CD14-positive monocyte (primary cell): ENCODE data around the gene DLL4. TPM values are rescaled to one million over a fixed set of nuclear protein-coding genes. Genes with fewer than 3 reads are reported as not detected.
A peak's percentile ranks its signal among the peaks of the same experiment; 100 is the strongest.

Experiments
- DNase-seq, 3 donors: peaks; one replicate each; pipeline ENCODE4 v3.0.0-alpha.2; 2011 to 2022
- H2AFZ ChIP-seq: 2 replicates; pipeline ENCODE4 v1.6.0; 2012; ENCODE audit warnings: mild to moderate bottlenecking, low read depth, low read length, inconsistent platforms; ENCODE audit not compliant: insufficient read depth, poor library complexity, severe bottlenecking
- H3K27ac ChIP-seq, 2 donors: 1 replicate in 1 of 2; 2 replicates in 1 of 2; pipeline ENCODE4 v1.5.1; 2012 to 2013; ENCODE audit warnings: low read length in 2 of 2, control low read depth in 1 of 2, inconsistent platforms in 1 of 2, low read depth in 1 of 2, mild to moderate bottlenecking in 1 of 2
- H3K27me3 ChIP-seq, 2 donors: one replicate each; pipeline versions ENCODE4 v1.6.0 to v1.6.1; 2011 to 2013; ENCODE audit warnings: low read length in 2 of 2; ENCODE audit not compliant: control insufficient read depth in 2 of 2, insufficient read depth in 2 of 2
- H3K36me3 ChIP-seq, 2 donors: replicated peaks in 1 of 2; 1 replicate in 1 of 2; 2 replicates in 1 of 2; pipeline versions ENCODE4 v1.5.1 to v1.6.1; 2012 to 2013; ENCODE audit warnings: low read length in 2 of 2, control low read depth in 1 of 2, inconsistent platforms in 1 of 2, mild to moderate bottlenecking in 1 of 2; ENCODE audit not compliant: insufficient read depth in 2 of 2, control insufficient read depth in 1 of 2
- H3K4me1 ChIP-seq, 2 donors: 1 replicate in 1 of 2; 2 replicates in 1 of 2; pipeline versions ENCODE4 v1.5.1 to v1.6.1; 2012 to 2013; ENCODE audit warnings: low read length in 2 of 2, control low read depth in 1 of 2, inconsistent platforms in 1 of 2, mild to moderate bottlenecking in 1 of 2, moderate library complexity in 1 of 2; ENCODE audit not compliant: insufficient read depth in 2 of 2, control insufficient read depth in 1 of 2
- H3K4me2 ChIP-seq: replicated peaks from 2 replicates; pipeline ENCODE3; 2012; ENCODE audit warnings: low read length, moderate library complexity, mild to moderate bottlenecking; ENCODE audit not compliant: poor library complexity, severe bottlenecking; ENCODE audit errors: extremely low read depth
- H3K4me3 ChIP-seq, 3 experiments: fragments of 200-600 bp in 1 of 3; sonication (generic) in 1 of 3; replicated peaks in 1 of 3; 1 replicate in 2 of 3; 2 replicates in 1 of 3; pipeline ENCODE4 v1.5.1; 2011 to 2013; ENCODE audit warnings: low read length in 3 of 3, mild to moderate bottlenecking in 3 of 3, control low read depth in 2 of 3, low read depth in 2 of 3, inconsistent platforms in 1 of 3, moderate library complexity in 1 of 3
- H3K79me2 ChIP-seq: 2 replicates; pipeline ENCODE4 v1.6.0; 2012; ENCODE audit warnings: mild to moderate bottlenecking, control low read depth, inconsistent platforms, low read length, moderate library complexity; ENCODE audit not compliant: insufficient read depth
- H3K9ac ChIP-seq: 2 replicates; pipeline ENCODE4 v1.6.0; 2017; ENCODE audit warnings: low read length, mild to moderate bottlenecking; ENCODE audit not compliant: insufficient read depth, poor library complexity, severe bottlenecking
- H3K9me3 ChIP-seq, 2 donors: replicated peaks in 1 of 2; 1 replicate in 1 of 2; 2 replicates in 1 of 2; pipeline versions ENCODE4 v1.5.1 to v1.6.1; 2012 to 2013; ENCODE audit warnings: low read length in 2 of 2, control low read depth in 1 of 2; ENCODE audit not compliant: control insufficient read depth in 1 of 2, insufficient read depth in 1 of 2
- H4K20me1 ChIP-seq: 2 replicates; pipeline ENCODE4 v1.6.0; 2012; ENCODE audit warnings: mild to moderate bottlenecking, low read length, control low read depth, moderate library complexity; ENCODE audit not compliant: insufficient read depth
- H3K27ac Mint-ChIP-seq, 7 donors: one replicate each; pipeline ENCODE4 v1.8.0; 2020; ENCODE audit warnings: mild to moderate bottlenecking in 7 of 7, mixed read lengths in 7 of 7, moderate library complexity in 6 of 7, inconsistent platforms in 2 of 7
- H3K27me3 Mint-ChIP-seq, 3 donors: one replicate each; pipeline ENCODE4 v1.8.0; 2021 to 2022; ENCODE audit warnings: low read depth in 3 of 3, mild to moderate bottlenecking in 3 of 3, mixed read lengths in 3 of 3, moderate library complexity in 3 of 3, inconsistent platforms in 1 of 3
- H3K36me3 Mint-ChIP-seq, 2 donors: one replicate each; pipeline ENCODE4 v1.8.0; 2020; ENCODE audit warnings: mixed read lengths in 2 of 2, inconsistent platforms in 1 of 2, mild to moderate bottlenecking in 1 of 2
- H3K4me1 Mint-ChIP-seq: one replicate; pipeline ENCODE4 v1.8.0; 2020; ENCODE audit warnings: mild to moderate bottlenecking, mixed read lengths
- H3K4me3 Mint-ChIP-seq, 2 donors: one replicate each; pipeline ENCODE4 v1.8.0; 2020; ENCODE audit warnings: mild to moderate bottlenecking in 2 of 2, mixed read lengths in 2 of 2, moderate library complexity in 1 of 2
- H3K9me3 Mint-ChIP-seq, 7 donors: one replicate each; pipeline ENCODE4 v1.8.0; 2020 to 2022; ENCODE audit warnings: mixed read lengths in 7 of 7, mild to moderate bottlenecking in 6 of 7, moderate library complexity in 6 of 7, inconsistent platforms in 2 of 7
- WGBS: methylation state at CpG from one replicate; pipeline ENCODE4 v1.1.5; 2013; ENCODE audit warnings: missing lambda C conversion rate; ENCODE audit not compliant: insufficient coverage; 5-methylcytosine and 5-hydroxymethylcytosine counted together
- intact Hi-C, 2 donors: fragments of 100-400 bp; cut with micrococcal nuclease; formaldehyde crosslinking; loops; one replicate each; pipeline versions ENCODE4 v1.15.0 to v1.15.1; 2023
- polyA plus RNA-seq, 3 donors: library from polyadenylated mRNA; depleted of rRNA in 1 of 3; unstranded in 2 of 3; stranded (reverse) in 1 of 3; fragments of 300-500 nt in 2 of 3; fragments of >200 nt in 1 of 3; fragmentation: Illumina TruSeq in 2 of 3; gene quantifications; 1 replicate in 2 of 3; 2 replicates in 1 of 3; pipeline ENCODE4 v1.2.3, GENCODE V29; 2012 to 2021
- TF ChIP-seq, protein P1 (sequence below): fragments of 200-600 bp; IDR thresholded peaks from one replicate; pipeline ENCODE4 v1.8.0; 2022; ENCODE audit warnings: antibody characterized with exemption, mild to moderate bottlenecking

The DLL4 gene
- polyA plus RNA-seq, 3 donors, result 0.07 TPM; not detected in 2

DNA sequence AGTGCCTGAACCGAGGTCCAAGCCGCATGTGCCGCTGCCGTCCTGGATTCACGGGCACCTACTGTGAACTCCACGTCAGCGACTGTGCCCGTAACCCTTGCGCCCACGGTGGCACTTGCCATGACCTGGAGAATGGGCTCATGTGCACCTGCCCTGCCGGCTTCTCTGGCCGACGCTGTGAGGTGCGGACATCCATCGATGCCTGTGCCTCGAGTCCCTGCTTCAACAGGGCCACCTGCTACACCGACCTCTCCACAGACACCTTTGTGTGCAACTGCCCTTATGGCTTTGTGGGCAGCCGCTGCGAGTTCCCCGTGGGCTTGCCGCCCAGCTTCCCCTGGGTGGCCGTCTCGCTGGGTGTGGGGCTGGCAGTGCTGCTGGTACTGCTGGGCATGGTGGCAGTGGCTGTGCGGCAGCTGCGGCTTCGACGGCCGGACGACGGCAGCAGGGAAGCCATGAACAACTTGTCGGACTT lies 7.1 kb downstream of the DLL4 start:
- H3K27me3 ChIP-seq, result peaks cover 6 to 18% of the 10 kb centered on the region in 2 donors
- TF ChIP-seq, protein P1, sequence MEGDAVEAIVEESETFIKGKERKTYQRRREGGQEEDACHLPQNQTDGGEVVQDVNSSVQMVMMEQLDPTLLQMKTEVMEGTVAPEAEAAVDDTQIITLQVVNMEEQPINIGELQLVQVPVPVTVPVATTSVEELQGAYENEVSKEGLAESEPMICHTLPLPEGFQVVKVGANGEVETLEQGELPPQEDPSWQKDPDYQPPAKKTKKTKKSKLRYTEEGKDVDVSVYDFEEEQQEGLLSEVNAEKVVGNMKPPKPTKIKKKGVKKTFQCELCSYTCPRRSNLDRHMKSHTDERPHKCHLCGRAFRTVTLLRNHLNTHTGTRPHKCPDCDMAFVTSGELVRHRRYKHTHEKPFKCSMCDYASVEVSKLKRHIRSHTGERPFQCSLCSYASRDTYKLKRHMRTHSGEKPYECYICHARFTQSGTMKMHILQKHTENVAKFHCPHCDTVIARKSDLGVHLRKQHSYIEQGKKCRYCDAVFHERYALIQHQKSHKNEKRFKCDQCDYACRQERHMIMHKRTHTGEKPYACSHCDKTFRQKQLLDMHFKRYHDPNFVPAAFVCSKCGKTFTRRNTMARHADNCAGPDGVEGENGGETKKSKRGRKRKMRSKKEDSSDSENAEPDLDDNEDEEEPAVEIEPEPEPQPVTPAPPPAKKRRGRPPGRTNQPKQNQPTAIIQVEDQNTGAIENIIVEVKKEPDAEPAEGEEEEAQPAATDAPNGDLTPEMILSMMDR, result no peak
- H3K4me1 Mint-ChIP-seq, result peaks cover 33% of the 10 kb centered on the region
- H3K79me2 ChIP-seq, result no peaks in the 10 kb centered on the region
- no peak overlapping the region for H3K27ac ChIP-seq
- no peaks in the 10 kb centered on the region for H3K36me3 ChIP-seq
- no peak overlapping the region for H3K4me2 ChIP-seq
- no peak overlapping the region for H3K9ac ChIP-seq
- intact Hi-C loops, result no loop called here
- H3K36me3 Mint-ChIP-seq, result peaks cover 1 to 2% of the 10 kb centered on the region in 2 donors
- no peaks in the 10 kb centered on the region for H4K20me1 ChIP-seq
- no peak overlapping the region for H2AFZ ChIP-seq
- H3K27me3 Mint-ChIP-seq, result peaks cover 20 to 33% (median 27%) of the 10 kb centered on the region in 3 donors
- no peak overlapping the region for H3K4me3 Mint-ChIP-seq
- H3K27ac Mint-ChIP-seq, result no peak overlapping the region
- 93% methylated on average over 29 of the region's 31 CpGs for WGBS
- peaks cover 21 to 32% of the 10 kb centered on the region in 2 donors for H3K4me1 ChIP-seq
- H3K9me3 ChIP-seq, result peaks cover 0 to 1% of the 10 kb centered on the region in 2 donors
- H3K9me3 Mint-ChIP-seq, result peaks cover 0 to under 1% (median 0%) of the 10 kb centered on the region in 7 donors
- DNase-seq, result no peak
- H3K4me3 ChIP-seq, result no peak overlapping the region

DNA sequence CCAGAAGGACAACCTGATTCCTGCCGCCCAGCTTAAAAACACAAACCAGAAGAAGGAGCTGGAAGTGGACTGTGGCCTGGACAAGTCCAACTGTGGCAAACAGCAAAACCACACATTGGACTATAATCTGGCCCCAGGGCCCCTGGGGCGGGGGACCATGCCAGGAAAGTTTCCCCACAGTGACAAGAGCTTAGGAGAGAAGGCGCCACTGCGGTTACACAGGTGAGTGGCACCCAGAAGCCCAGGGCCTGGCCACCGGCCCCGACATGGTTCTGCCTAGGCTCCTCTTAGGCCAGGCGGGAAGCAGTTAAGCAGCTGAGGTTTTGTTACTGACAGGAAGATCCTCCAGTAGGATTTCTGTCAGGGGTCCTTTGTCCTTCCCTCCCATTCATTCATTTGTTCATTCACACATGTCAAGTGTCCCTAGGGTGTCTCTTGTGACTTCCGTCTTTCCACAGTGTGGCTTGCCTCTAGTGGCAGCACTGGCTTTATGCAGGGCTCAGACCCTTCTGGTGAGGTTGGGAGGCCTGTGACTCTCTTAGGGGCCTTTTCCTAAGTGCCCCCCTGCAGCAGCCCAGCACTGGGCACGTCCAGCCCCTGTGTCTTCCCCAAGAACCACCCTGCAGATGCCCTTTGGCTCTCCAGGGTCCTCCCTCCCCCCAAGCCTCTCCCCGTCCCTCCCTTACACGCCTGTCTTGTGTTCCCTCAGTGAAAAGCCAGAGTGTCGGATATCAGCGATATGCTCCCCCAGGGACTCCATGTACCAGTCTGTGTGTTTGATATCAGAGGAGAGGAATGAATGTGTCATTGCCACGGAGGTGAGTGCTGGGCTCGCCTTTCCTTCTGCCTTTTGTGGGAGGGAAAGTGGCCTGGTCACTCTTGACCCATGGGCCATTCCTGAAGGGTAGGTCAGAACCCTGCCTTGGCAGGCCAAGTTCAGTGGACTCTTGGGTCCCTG lies 7.8 kb downstream of the DLL4 start:
- no peak overlapping the region for H3K9ac ChIP-seq
- TF ChIP-seq, protein P1, result no peak
- Mint-ChIP-seq H3K27ac (peak overlapping the region in 2 of 7 donors; percentile 43 to 59), H3K27me3 (peaks cover 14 to 26% (median 20%) of the 10 kb centered on the region in 3 donors), H3K9me3 (no peaks in the 10 kb centered on the region), H3K4me3 (no peak overlapping the region), H3K4me1 (peaks cover 35% of the 10 kb centered on the region), H3K36me3 (no peaks in the 10 kb centered on the region)
- H4K20me1 ChIP-seq, result no peaks in the 10 kb centered on the region
- H3K4me3 ChIP-seq, result no peak overlapping the region
- no peak overlapping the region for H3K27ac ChIP-seq
- H2AFZ ChIP-seq, result no peak overlapping the region
- H3K27me3 ChIP-seq, result peaks cover under 1 to 11% of the 10 kb centered on the region in 2 donors
- intact Hi-C loops, result no loop called here
- H3K4me1 ChIP-seq, result peaks cover 24 to 37% of the 10 kb centered on the region in 2 donors
- no peak for DNase-seq
- no peaks in the 10 kb centered on the region for H3K79me2 ChIP-seq
- no peaks in the 10 kb centered on the region for H3K36me3 ChIP-seq
- no peak overlapping the region for H3K4me2 ChIP-seq
- WGBS, result 95% methylated on average over 12 of the region's 15 CpGs
- H3K9me3 ChIP-seq, result no peaks in the 10 kb centered on the region
